Islet precursor cell (in vitro differentiated cells): Measurements from ENCODE around the gene PPP1CB.
"Not testable (repeated sequence)": the region's sequence is repeated elsewhere in the genome, so short reads cannot be mapped to it uniquely, and the experiment has no call there.

ENCODE experiments used
- DNase-seq: peaks from one replicate; pipeline ENCODE4 v3.0.0-alpha.2; 2018

Gene PPP1CB

GRCh38 chr2:28780496-28780895 is 28.9 kb downstream of the PPP1CB start:
- no peak for DNase-seq

- DNase-seq, result no peak
Observed at GRCh38 chr2:28782423-28782822, 30.8 kb downstream of the PPP1CB start.

GRCh38 chr2:28784570-28784969 is 32.9 kb downstream of the PPP1CB start:
- DNase-seq, result not testable (repeated sequence)

GRCh38 chr2:28796620-28797019 is 45.0 kb downstream of the PPP1CB start:
- no peak for DNase-seq

GRCh38 chr2:28801726-28802125 is 50.1 kb downstream of the PPP1CB start:
- DNase-seq, result no peak

GRCh38 chr2:28802975-28803429 is 51.4 kb downstream of the PPP1CB start:
- no peak for DNase-seq

GRCh38 chr2:28809927-28810326 is 58.3 kb downstream of the PPP1CB start:
- DNase-seq, result no peak

- peak; percentile 87 for DNase-seq
Observed at GRCh38 chr2:28810384-28811285, 59.0 kb downstream of the PPP1CB start, which contains the start of gene SPDYA. Gene SPDYA, plus strand, starts transcription at chr2:28810834. Its CDS starts 5,181 bp downstream, at chr2:28816015.

GRCh38 chr2:28818053-28818452 is 66.4 kb downstream of the PPP1CB start:
- no peak for DNase-seq

- peak; percentile 71 for DNase-seq
Observed at GRCh38 chr2:28821295-28821958, 69.8 kb downstream of the PPP1CB start.

GRCh38 chr2:28822036-28822435 is 70.4 kb downstream of the PPP1CB start:
- no peak for DNase-seq

- no peak for DNase-seq
Observed at GRCh38 chr2:28824207-28824606, 72.6 kb downstream of the PPP1CB start.

GRCh38 chr2:28824870-28825269 is 73.2 kb downstream of the PPP1CB start:
- DNase-seq, result no peak

- DNase-seq, result no peak
Observed at GRCh38 chr2:28828382-28828781, 76.8 kb downstream of the PPP1CB start.

- no peak for DNase-seq
Observed at GRCh38 chr2:28833740-28834470, 82.3 kb downstream of the PPP1CB start.

- no peak for DNase-seq
Observed at GRCh38 chr2:28835781-28836180, 84.2 kb downstream of the PPP1CB start.

- no peak for DNase-seq
Observed at GRCh38 chr2:28838971-28839370, 87.3 kb downstream of the PPP1CB start.

GRCh38 chr2:28842042-28842441 is 90.4 kb downstream of the PPP1CB start:
- DNase-seq, result no peak
